Liver (tissue), 2 donors: Measurements from ENCODE around the gene EFR3B.

Experiments
- FOXA1 ChIP-seq: IDR thresholded peaks from 2 replicates; pipeline ENCODE4 v1.6.1; 2016; ENCODE audit warnings: antibody characterized with exemption
- YY1 ChIP-seq: IDR thresholded peaks from 2 replicates; pipeline ENCODE4 v1.6.1; 2016; ENCODE audit warnings: antibody characterized with exemption, mild to moderate bottlenecking
- TF ChIP-seq, protein P1 (sequence below): fragments of 150-350 bp; IDR thresholded peaks from 2 replicates; pipeline ENCODE4 v1.5.1; 2017; ENCODE audit warnings: improper control_type of control experiment, low read depth, low read length; ENCODE audit not compliant: missing input control
- donor health status: healthy.

GRCh38 chr2:25088817-25089516 lies 47.1 kb downstream of the EFR3B start:
- TF ChIP-seq YY1 (no peak), FOXA1 (no peak)
- TF ChIP-seq, protein P1, sequence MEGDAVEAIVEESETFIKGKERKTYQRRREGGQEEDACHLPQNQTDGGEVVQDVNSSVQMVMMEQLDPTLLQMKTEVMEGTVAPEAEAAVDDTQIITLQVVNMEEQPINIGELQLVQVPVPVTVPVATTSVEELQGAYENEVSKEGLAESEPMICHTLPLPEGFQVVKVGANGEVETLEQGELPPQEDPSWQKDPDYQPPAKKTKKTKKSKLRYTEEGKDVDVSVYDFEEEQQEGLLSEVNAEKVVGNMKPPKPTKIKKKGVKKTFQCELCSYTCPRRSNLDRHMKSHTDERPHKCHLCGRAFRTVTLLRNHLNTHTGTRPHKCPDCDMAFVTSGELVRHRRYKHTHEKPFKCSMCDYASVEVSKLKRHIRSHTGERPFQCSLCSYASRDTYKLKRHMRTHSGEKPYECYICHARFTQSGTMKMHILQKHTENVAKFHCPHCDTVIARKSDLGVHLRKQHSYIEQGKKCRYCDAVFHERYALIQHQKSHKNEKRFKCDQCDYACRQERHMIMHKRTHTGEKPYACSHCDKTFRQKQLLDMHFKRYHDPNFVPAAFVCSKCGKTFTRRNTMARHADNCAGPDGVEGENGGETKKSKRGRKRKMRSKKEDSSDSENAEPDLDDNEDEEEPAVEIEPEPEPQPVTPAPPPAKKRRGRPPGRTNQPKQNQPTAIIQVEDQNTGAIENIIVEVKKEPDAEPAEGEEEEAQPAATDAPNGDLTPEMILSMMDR, result no peak
